Kidney capillary endothelial cell (primary cell): ENCODE measurements around the gene CYP1B1.
"Not testable (repeated sequence)": the region's sequence is repeated elsewhere in the genome, so short reads cannot be mapped to it uniquely, and the experiment has no call there.

ENCODE experiments used
- DNase-seq: peaks from one replicate; pipeline ENCODE4 v3.0.0-alpha.2; 2018; ENCODE audit warnings: low spot score

Gene CYP1B1

GRCh38 chr2:38075507-38076151 is at the start of gene CYP1B1:
TSS of gene CYP1B1 (minus strand) at chr2:38076151. CDS start at chr2:38075388, 763 bp downstream.
- no peak for DNase-seq

- no peak for DNase-seq
These were observed 49.1 kb upstream of the CYP1B1 start for GRCh38 chr2:38125007-38125406.

- DNase-seq, result no peak
These were observed 48.0 kb upstream of the CYP1B1 start for GRCh38 chr2:38123911-38124310.

GRCh38 chr2:38122344-38122743 is 46.4 kb upstream of the CYP1B1 start:
- no peak for DNase-seq

GRCh38 chr2:38121481-38121880 is 45.5 kb upstream of the CYP1B1 start:
- DNase-seq, result no peak

GRCh38 chr2:38120829-38121228 is 44.9 kb upstream of the CYP1B1 start:
- DNase-seq, result no peak

GRCh38 chr2:38120264-38120592 is 44.3 kb upstream of the CYP1B1 start:
- no peak for DNase-seq

- no peak for DNase-seq
These were observed 40.8 kb upstream of the CYP1B1 start for GRCh38 chr2:38116762-38117161.

- DNase-seq, result peak; percentile 48
These were observed 39.5 kb upstream of the CYP1B1 start for GRCh38 chr2:38115216-38116032.

- no peak for DNase-seq
These were observed 38.2 kb upstream of the CYP1B1 start for GRCh38 chr2:38113981-38114708.

GRCh38 chr2:38113051-38113450 is 37.1 kb upstream of the CYP1B1 start:
- DNase-seq, result no peak

GRCh38 chr2:38111350-38111749 is 35.4 kb upstream of the CYP1B1 start:
- DNase-seq, result not testable (repeated sequence)

- no peak for DNase-seq
These were observed 33.8 kb upstream of the CYP1B1 start for GRCh38 chr2:38109732-38110181.

GRCh38 chr2:38108907-38109731 is 33.2 kb upstream of the CYP1B1 start:
- DNase-seq, result no peak

GRCh38 chr2:38107738-38108410 is 31.9 kb upstream of the CYP1B1 start:
- DNase-seq, result no peak

GRCh38 chr2:38106405-38107094 is 30.6 kb upstream of the CYP1B1 start:
- DNase-seq, result peak; percentile 26

- DNase-seq, result no peak
These were observed 30.0 kb upstream of the CYP1B1 start for GRCh38 chr2:38105922-38106321.

- no peak for DNase-seq
These were observed 28.6 kb upstream of the CYP1B1 start for GRCh38 chr2:38104598-38104997.

GRCh38 chr2:38100328-38100727 is 24.4 kb upstream of the CYP1B1 start:
- DNase-seq, result no peak

GRCh38 chr2:38099099-38100028 is 23.4 kb upstream of the CYP1B1 start:
- no peak for DNase-seq
